ENCODE measurements around the gene ZNF134.
A peak's percentile ranks its signal among the peaks of the same experiment; 100 is the strongest.

Gene ZNF134

GRCh38 chr19:57613941-57614743, at the start of gene ZNF134:
Gene ZNF134, plus strand, starts transcription at chr19:57614242. Its CDS starts 5,227 bp downstream, at chr19:57619469.
- Histone ChIP-seq H3K36me3 (ENCODE audit: control insufficient read depth, insufficient read depth, low read length) (peaks cover 31% of the 10 kb centered on the region), H3K9me3 (ENCODE audit: control insufficient read depth, insufficient read depth, low read length) (peaks cover 10% of the 10 kb centered on the region), H3K4me1 (ENCODE audit: control insufficient read depth, insufficient read depth, low read length) (no peaks in the 10 kb centered on the region; the same call in 1 of the 2 replicates), H3K4me3 (ENCODE audit: low read length) (peak within 1 kb of the TSS; percentile 87), H3K27ac (ENCODE audit: low read length) (no peak within 1 kb of the TSS), H3K27me3 (ENCODE audit: control insufficient read depth, insufficient read depth, low read length) (no peaks in the 10 kb centered on the region)
- WGBS (ENCODE audit: insufficient coverage, insufficient read length) = no CpG with 5 or more reads among the region's 64 CpGs
- peak; percentile 89 for DNase-seq (ENCODE audit: low read depth, low spot score)

GRCh38 chr19:57566396-57567265, 47.4 kb upstream of the ZNF134 start:
- no CpG with 5 or more reads among the region's 7 CpGs for WGBS (ENCODE audit: insufficient coverage, insufficient read length)
- H3K9me3 ChIP-seq (ENCODE audit: control insufficient read depth, insufficient read depth, low read length) = peaks cover 20% of the 10 kb centered on the region
- no peak for DNase-seq (ENCODE audit: low read depth, low spot score)
- no peak overlapping the region for H3K4me3 ChIP-seq (ENCODE audit: low read length)
- no peak overlapping the region for H3K27ac ChIP-seq (ENCODE audit: low read length)
- H3K4me1 ChIP-seq (ENCODE audit: control insufficient read depth, insufficient read depth, low read length) = no peaks in the 10 kb centered on the region
- H3K27me3 ChIP-seq (ENCODE audit: control insufficient read depth, insufficient read depth, low read length) = no peaks in the 10 kb centered on the region
- H3K36me3 ChIP-seq (ENCODE audit: control insufficient read depth, insufficient read depth, low read length) = peaks cover under 1% of the 10 kb centered on the region; the same call in 1 of the 2 replicates

- DNase-seq (ENCODE audit: low read depth, low spot score) = no peak
- Histone ChIP-seq H3K36me3 (ENCODE audit: control insufficient read depth, insufficient read depth, low read length) (peaks cover 38% of the 10 kb centered on the region), H3K27me3 (ENCODE audit: control insufficient read depth, insufficient read depth, low read length) (no peaks in the 10 kb centered on the region), H3K9me3 (ENCODE audit: control insufficient read depth, insufficient read depth, low read length) (peaks cover 34% of the 10 kb centered on the region), H3K27ac (ENCODE audit: low read length) (no peak overlapping the region), H3K4me1 (ENCODE audit: control insufficient read depth, insufficient read depth, low read length) (no peaks in the 10 kb centered on the region), H3K4me3 (ENCODE audit: low read length) (no peak overlapping the region)
These were observed 43.3 kb upstream of the ZNF134 start for GRCh38 chr19:57570707-57571106.

GRCh38 chr19:57572415-57572947, 41.6 kb upstream of the ZNF134 start:
- WGBS (ENCODE audit: insufficient coverage, insufficient read length) = no CpG with 5 or more reads among the region's 3 CpGs
- Histone ChIP-seq H3K27me3 (ENCODE audit: control insufficient read depth, insufficient read depth, low read length) (no peaks in the 10 kb centered on the region), H3K4me1 (ENCODE audit: control insufficient read depth, insufficient read depth, low read length) (no peaks in the 10 kb centered on the region), H3K9me3 (ENCODE audit: control insufficient read depth, insufficient read depth, low read length) (peaks cover 25% of the 10 kb centered on the region), H3K4me3 (ENCODE audit: low read length) (no peak overlapping the region), H3K27ac (ENCODE audit: low read length) (no peak overlapping the region), H3K36me3 (ENCODE audit: control insufficient read depth, insufficient read depth, low read length) (peaks cover 41% of the 10 kb centered on the region)
- DNase-seq (ENCODE audit: low read depth, low spot score) = no peak

GRCh38 chr19:57576661-57577060, 37.4 kb upstream of the ZNF134 start:
- Histone ChIP-seq H3K9me3 (ENCODE audit: control insufficient read depth, insufficient read depth, low read length) (peaks cover 16% of the 10 kb centered on the region), H3K36me3 (ENCODE audit: control insufficient read depth, insufficient read depth, low read length) (peaks cover 40% of the 10 kb centered on the region), H3K27me3 (ENCODE audit: control insufficient read depth, insufficient read depth, low read length) (no peaks in the 10 kb centered on the region), H3K27ac (ENCODE audit: low read length) (no peak overlapping the region), H3K4me1 (ENCODE audit: control insufficient read depth, insufficient read depth, low read length) (peaks cover 4% of the 10 kb centered on the region; the same call in 1 of the 2 replicates), H3K4me3 (ENCODE audit: low read length) (no peak overlapping the region)
- DNase-seq (ENCODE audit: low read depth, low spot score) = no peak

GRCh38 chr19:57578487-57579205, 35.4 kb upstream of the ZNF134 start, which contains the start of gene ZNF416:
Gene ZNF416, minus strand, starts transcription at chr19:57578911. Its CDS starts 207 bp downstream, at chr19:57578704.
- H3K9me3 ChIP-seq (ENCODE audit: control insufficient read depth, insufficient read depth, low read length) = no peaks in the 10 kb centered on the region
- H3K27me3 ChIP-seq (ENCODE audit: control insufficient read depth, insufficient read depth, low read length) = no peaks in the 10 kb centered on the region
- H3K4me3 ChIP-seq (ENCODE audit: low read length) = peak within 1 kb of the TSS; percentile 86
- no peak within 1 kb of the TSS for H3K27ac ChIP-seq (ENCODE audit: low read length)
- H3K36me3 ChIP-seq (ENCODE audit: control insufficient read depth, insufficient read depth, low read length) = peaks cover 22% of the 10 kb centered on the region
- no CpG with 5 or more reads among the region's 62 CpGs for WGBS (ENCODE audit: insufficient coverage, insufficient read length)
- H3K4me1 ChIP-seq (ENCODE audit: control insufficient read depth, insufficient read depth, low read length) = peaks cover 4% of the 10 kb centered on the region; the same call in 1 of the 2 replicates
- DNase-seq (ENCODE audit: low read depth, low spot score) = peak; percentile 99

GRCh38 chr19:57583104-57583520, 30.9 kb upstream of the ZNF134 start:
- DNase-seq (ENCODE audit: low read depth, low spot score) = no peak
- Histone ChIP-seq H3K27ac (ENCODE audit: low read length) (no peak overlapping the region), H3K36me3 (ENCODE audit: control insufficient read depth, insufficient read depth, low read length) (peaks cover 3% of the 10 kb centered on the region; the same call in 1 of the 2 replicates), H3K9me3 (ENCODE audit: control insufficient read depth, insufficient read depth, low read length) (no peaks in the 10 kb centered on the region), H3K4me1 (ENCODE audit: control insufficient read depth, insufficient read depth, low read length) (no peaks in the 10 kb centered on the region), H3K27me3 (ENCODE audit: control insufficient read depth, insufficient read depth, low read length) (no peaks in the 10 kb centered on the region), H3K4me3 (ENCODE audit: low read length) (peak overlapping the region; percentile 17; the same call in 1 of the 2 replicates)
- no CpG with 5 or more reads among the region's 21 CpGs for WGBS (ENCODE audit: insufficient coverage, insufficient read length)

GRCh38 chr19:57583521-57584416, 30.3 kb upstream of the ZNF134 start, which contains the start of gene ZIK1:
Gene ZIK1, plus strand, starts transcription at chr19:57584145. Its CDS starts 212 bp downstream, at chr19:57584357.
- H3K27ac ChIP-seq (ENCODE audit: low read length) = no peak within 1 kb of the TSS
- no peaks in the 10 kb centered on the region for H3K27me3 ChIP-seq (ENCODE audit: control insufficient read depth, insufficient read depth, low read length)
- peak; percentile 95 for DNase-seq (ENCODE audit: low read depth, low spot score)
- WGBS (ENCODE audit: insufficient coverage, insufficient read length) = no CpG with 5 or more reads among the region's 76 CpGs
- peaks cover 10% of the 10 kb centered on the region; the same call in 1 of the 2 replicates for H3K36me3 ChIP-seq (ENCODE audit: control insufficient read depth, insufficient read depth, low read length)
- H3K9me3 ChIP-seq (ENCODE audit: control insufficient read depth, insufficient read depth, low read length) = no peaks in the 10 kb centered on the region
- H3K4me3 ChIP-seq (ENCODE audit: low read length) = peak within 1 kb of the TSS; percentile 92
- H3K4me1 ChIP-seq (ENCODE audit: control insufficient read depth, insufficient read depth, low read length) = no peaks in the 10 kb centered on the region

GRCh38 chr19:57587529-57587928, 26.5 kb upstream of the ZNF134 start:
- H3K4me3 ChIP-seq (ENCODE audit: low read length) = no peak overlapping the region
- WGBS (ENCODE audit: insufficient coverage, insufficient read length) = no CpG with 5 or more reads among the region's 1 CpG
- H3K27me3 ChIP-seq (ENCODE audit: control insufficient read depth, insufficient read depth, low read length) = no peaks in the 10 kb centered on the region; the same call in 1 of the 2 replicates
- peaks cover 6% of the 10 kb centered on the region for H3K9me3 ChIP-seq (ENCODE audit: control insufficient read depth, insufficient read depth, low read length)
- H3K27ac ChIP-seq (ENCODE audit: low read length) = no peak overlapping the region
- DNase-seq (ENCODE audit: low read depth, low spot score) = no peak
- peaks cover 37% of the 10 kb centered on the region for H3K36me3 ChIP-seq (ENCODE audit: control insufficient read depth, insufficient read depth, low read length)
- H3K4me1 ChIP-seq (ENCODE audit: control insufficient read depth, insufficient read depth, low read length) = no peaks in the 10 kb centered on the region
